ENCODE results near the gene CMTM8. TPM values are rescaled to one million over a fixed set of nuclear protein-coding genes. Genes with fewer than 3 reads are reported as not detected.

CMTM8 gene
- total RNA-seq, 1 donor from 2014 or later, result 4.7 TPM

DNA sequence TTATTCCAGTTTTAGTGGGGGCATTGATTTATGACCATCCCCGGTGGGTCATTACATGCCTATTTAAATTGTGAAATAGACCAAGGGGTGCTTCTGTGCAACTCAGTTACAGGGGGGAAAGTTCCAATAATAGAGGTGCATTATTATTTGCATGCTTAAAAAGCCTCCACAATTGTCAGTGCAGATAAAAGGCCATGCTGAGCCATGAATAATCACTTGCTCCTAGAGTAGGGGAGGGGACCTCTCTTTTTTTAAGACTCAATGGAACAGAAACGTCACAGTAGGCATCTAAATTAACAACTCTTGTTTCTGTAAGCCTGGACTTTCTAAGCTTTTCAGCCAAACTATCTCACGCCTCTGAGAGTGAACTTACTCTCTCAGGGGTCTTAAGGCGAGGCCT is 86.7 kb downstream of the CMTM8 start:
- Histone ChIP-seq H3K9me3 (no peaks in the 10 kb centered on the region), H3K4me1 (no peaks in the 10 kb centered on the region), H3K27ac (no peak overlapping the region), H3K4me3 (no peak overlapping the region), H3K27me3 (no peaks in the 10 kb centered on the region), H3K36me3 (no peaks in the 10 kb centered on the region)
- no peak for DNase-seq (ENCODE audit: extremely low spot score in 2 of 2)
- intact Hi-C loops (cut with DNase I), result no loop called here
- no peak for TF ChIP-seq POLR2A (IDR thresholded peaks at IDR 0.05)
- TF ChIP-seq POLR2AphosphoS5 (IDR thresholded peaks at IDR 0.05; ENCODE audit: insufficient read depth in 1 of 2, low read depth in 1 of 2), result no peak
- TF ChIP-seq, protein P1, sequence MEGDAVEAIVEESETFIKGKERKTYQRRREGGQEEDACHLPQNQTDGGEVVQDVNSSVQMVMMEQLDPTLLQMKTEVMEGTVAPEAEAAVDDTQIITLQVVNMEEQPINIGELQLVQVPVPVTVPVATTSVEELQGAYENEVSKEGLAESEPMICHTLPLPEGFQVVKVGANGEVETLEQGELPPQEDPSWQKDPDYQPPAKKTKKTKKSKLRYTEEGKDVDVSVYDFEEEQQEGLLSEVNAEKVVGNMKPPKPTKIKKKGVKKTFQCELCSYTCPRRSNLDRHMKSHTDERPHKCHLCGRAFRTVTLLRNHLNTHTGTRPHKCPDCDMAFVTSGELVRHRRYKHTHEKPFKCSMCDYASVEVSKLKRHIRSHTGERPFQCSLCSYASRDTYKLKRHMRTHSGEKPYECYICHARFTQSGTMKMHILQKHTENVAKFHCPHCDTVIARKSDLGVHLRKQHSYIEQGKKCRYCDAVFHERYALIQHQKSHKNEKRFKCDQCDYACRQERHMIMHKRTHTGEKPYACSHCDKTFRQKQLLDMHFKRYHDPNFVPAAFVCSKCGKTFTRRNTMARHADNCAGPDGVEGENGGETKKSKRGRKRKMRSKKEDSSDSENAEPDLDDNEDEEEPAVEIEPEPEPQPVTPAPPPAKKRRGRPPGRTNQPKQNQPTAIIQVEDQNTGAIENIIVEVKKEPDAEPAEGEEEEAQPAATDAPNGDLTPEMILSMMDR (IDR thresholded peaks at IDR 0.05), result no peak

DNA sequence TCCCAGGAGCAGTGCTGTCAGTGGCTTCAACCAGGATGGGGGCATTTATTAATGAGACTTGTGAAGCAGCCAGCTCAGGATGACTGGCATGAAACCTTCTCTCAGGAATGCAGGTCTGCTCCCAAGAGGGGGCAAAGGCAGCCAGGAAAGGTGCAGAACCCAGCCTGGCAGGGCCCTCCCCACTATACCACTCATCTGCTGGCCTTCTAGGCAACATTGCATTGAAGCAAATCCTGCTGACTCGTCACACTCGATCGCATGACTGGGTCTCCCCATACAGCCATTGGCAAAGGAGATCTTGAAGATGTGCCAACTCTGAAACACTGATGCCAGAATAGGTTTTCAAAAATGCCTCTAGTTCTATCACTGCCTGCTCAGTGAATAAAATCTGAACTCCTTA is 87.4 kb downstream of the CMTM8 start:
- Histone ChIP-seq H3K27ac (no peak overlapping the region), H3K4me3 (no peak overlapping the region), H3K4me1 (no peaks in the 10 kb centered on the region), H3K9me3 (no peaks in the 10 kb centered on the region), H3K27me3 (no peaks in the 10 kb centered on the region), H3K36me3 (no peaks in the 10 kb centered on the region)
- intact Hi-C loops (cut with DNase I), result no loop called here
- no peak for TF ChIP-seq POLR2AphosphoS5 (IDR thresholded peaks at IDR 0.05; ENCODE audit: insufficient read depth in 1 of 2, low read depth in 1 of 2)
- no peak for TF ChIP-seq POLR2A (IDR thresholded peaks at IDR 0.05)
- no peak for DNase-seq (ENCODE audit: extremely low spot score in 2 of 2)

DNA sequence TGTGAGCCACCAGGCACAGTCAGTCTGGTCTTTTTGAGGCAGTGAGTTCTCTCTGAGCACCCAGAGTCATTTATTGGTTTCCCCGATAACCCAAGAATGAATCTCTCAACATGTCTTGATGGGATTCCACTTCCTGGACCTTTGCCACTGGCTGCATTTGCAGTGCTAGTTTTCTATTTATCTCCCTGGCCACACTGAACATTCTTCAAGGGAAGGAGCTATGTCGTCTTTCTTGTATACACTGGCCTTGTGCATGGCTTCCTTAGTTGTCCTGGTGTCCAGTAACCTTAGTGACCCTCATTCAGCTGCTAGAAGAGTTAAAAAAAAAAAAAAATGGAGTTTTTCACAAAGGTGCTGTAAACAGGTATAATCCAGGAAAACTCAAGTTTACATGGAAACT is 88.3 kb downstream of the CMTM8 start:
- intact Hi-C loops (cut with DNase I), result no loop called here
- H3K9me3 ChIP-seq, result no peaks in the 10 kb centered on the region
- H3K36me3 ChIP-seq, result no peaks in the 10 kb centered on the region
- no peaks in the 10 kb centered on the region for H3K27me3 ChIP-seq
- no peak overlapping the region for H3K27ac ChIP-seq
- no peak for TF ChIP-seq POLR2A (IDR thresholded peaks at IDR 0.05)
- H3K4me3 ChIP-seq, result no peak overlapping the region
- H3K4me1 ChIP-seq, result no peaks in the 10 kb centered on the region
- no peak for DNase-seq (ENCODE audit: extremely low spot score in 2 of 2)

DNA sequence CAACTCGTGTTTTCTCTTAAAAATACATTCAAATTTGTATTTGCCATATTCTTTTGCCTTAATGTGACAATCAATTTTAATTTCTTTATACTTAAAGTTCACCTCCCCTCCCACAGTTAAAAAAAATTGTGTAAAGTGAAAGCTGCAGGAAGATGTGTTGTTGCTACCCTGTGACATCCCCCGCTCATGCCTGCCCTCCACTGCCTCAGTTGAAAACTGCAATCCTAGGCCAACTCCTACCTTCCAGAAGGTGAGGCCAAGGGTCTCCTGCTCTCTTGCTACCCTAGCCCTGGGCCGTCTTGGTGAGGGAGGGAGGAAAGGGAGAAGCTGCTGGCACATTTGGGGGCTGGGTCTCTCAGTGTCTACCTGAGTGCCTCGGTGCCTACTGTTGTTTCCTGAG is 96.2 kb downstream of the CMTM8 start:
- TF ChIP-seq POLR2AphosphoS5 (IDR thresholded peaks at IDR 0.05; ENCODE audit: insufficient read depth in 1 of 2, low read depth in 1 of 2) (no peak), POLR2A (IDR thresholded peaks at IDR 0.05) (no peak)
- TF ChIP-seq, protein P1 (IDR thresholded peaks at IDR 0.05), result no peak
- Histone ChIP-seq H3K27ac (no peak overlapping the region), H3K4me3 (no peak overlapping the region), H3K27me3 (no peaks in the 10 kb centered on the region), H3K4me1 (no peaks in the 10 kb centered on the region), H3K36me3 (no peaks in the 10 kb centered on the region), H3K9me3 (no peaks in the 10 kb centered on the region)
- no peak for DNase-seq (ENCODE audit: extremely low spot score in 2 of 2)
- intact Hi-C loops (cut with DNase I), result no loop called here

- no peaks in the 10 kb centered on the region for H3K4me1 ChIP-seq
- no peaks in the 10 kb centered on the region for H3K9me3 ChIP-seq
- no peaks in the 10 kb centered on the region for H3K36me3 ChIP-seq
- TF ChIP-seq POLR2A (IDR thresholded peaks at IDR 0.05) (no peak), POLR2AphosphoS5 (IDR thresholded peaks at IDR 0.05; ENCODE audit: insufficient read depth in 1 of 2, low read depth in 1 of 2) (no peak)
- TF ChIP-seq, protein P1 (IDR thresholded peaks at IDR 0.05), result no peak
- H3K4me3 ChIP-seq, result no peak overlapping the region
- no peak overlapping the region for H3K27ac ChIP-seq
- no peak for DNase-seq (ENCODE audit: extremely low spot score in 2 of 2)
- intact Hi-C loops (cut with DNase I), result no loop called here
- H3K27me3 ChIP-seq, result no peaks in the 10 kb centered on the region
Measured at GRCh38 chr3:32335365-32336112, 97.1 kb downstream of the CMTM8 start.

- TF ChIP-seq POLR2AphosphoS5 (IDR thresholded peaks at IDR 0.05; ENCODE audit: insufficient read depth in 1 of 2, low read depth in 1 of 2) (no peak), POLR2A (IDR thresholded peaks at IDR 0.05) (no peak)
- TF ChIP-seq, protein P1 (IDR thresholded peaks at IDR 0.05), result no peak
- no peak for DNase-seq (ENCODE audit: extremely low spot score in 2 of 2)
- Histone ChIP-seq H3K4me3 (no peak overlapping the region), H3K27me3 (no peaks in the 10 kb centered on the region), H3K27ac (no peak overlapping the region), H3K36me3 (no peaks in the 10 kb centered on the region), H3K4me1 (no peaks in the 10 kb centered on the region), H3K9me3 (no peaks in the 10 kb centered on the region)
- intact Hi-C loops (cut with DNase I), result no loop called here
Measured at GRCh38 chr3:32336113-32336498, 97.6 kb downstream of the CMTM8 start.
